ENCODE data around the gene APH1B.

DNA sequence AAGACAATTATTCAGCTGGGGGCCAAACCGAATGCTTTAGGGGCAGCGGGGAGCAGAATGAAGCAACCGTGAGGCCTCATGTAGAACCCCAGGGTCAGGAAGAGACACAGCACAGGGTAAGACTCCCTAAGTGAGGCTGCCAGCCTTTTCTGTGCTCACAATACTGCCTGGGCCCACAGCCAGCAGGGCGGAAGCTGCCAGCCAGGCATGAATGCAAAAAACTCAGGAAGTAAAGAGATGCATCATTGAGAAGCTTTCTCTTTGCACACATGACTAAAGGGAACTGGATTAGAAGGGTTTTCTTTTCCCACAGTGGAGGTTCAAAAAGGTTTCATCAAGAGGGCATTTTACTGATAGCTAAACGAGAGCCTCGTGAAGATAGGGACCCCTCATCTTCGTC, 71.0 kb downstream of the APH1B start:
- TF ChIP-seq EZH2 (IDR thresholded peaks at IDR 0.05; ENCODE audit: borderline replicate concordance) (no peak), EZH2phosphoT487 (IDR thresholded peaks at IDR 0.05; ENCODE audit: low read depth, severe bottlenecking, unreplicated experiment) (no peak)

All from hepatocyte (in vitro differentiated cells).